Keratinocyte (primary cell): ENCODE results near the gene BMP7. TPM values are rescaled to one million over a fixed set of nuclear protein-coding genes. Genes with fewer than 3 reads are reported as not detected.

ENCODE experiments used
- DNase-seq: peaks from one replicate; pipeline ENCODE4 v3.0.0-alpha.2; 2011; ENCODE audit warnings: low read depth, missing footprints, low spot score
- FAIRE-seq: peaks from 2 replicates; lab custom pipeline; 2011; peaks lifted over from hg19 to GRCh38; lab: Jason Lieb, UNC
- H2AFZ ChIP-seq: 2 replicates; pipeline ENCODE4 v1.6.0; 2012; ENCODE audit warnings: low read length, control low read depth, inconsistent platforms; ENCODE audit not compliant: control insufficient read depth
- H3K27ac ChIP-seq: 2 replicates; pipeline ENCODE4 v1.5.1; 2011; ENCODE audit warnings: low read length; ENCODE audit not compliant: control insufficient read depth, insufficient read depth
- H3K27me3 ChIP-seq: 3 replicates; pipeline ENCODE4 v1.6.0; 2011; ENCODE audit warnings: low read length; ENCODE audit not compliant: control insufficient read depth, insufficient read depth; ENCODE audit errors: extremely low read depth
- H3K36me3 ChIP-seq, 2 experiments: 2 replicates in 1 of 2; 3 replicates in 1 of 2; pipeline ENCODE4 v1.5.1; 2011; ENCODE audit warnings: low read length in 2 of 2, mild to moderate bottlenecking in 1 of 2; ENCODE audit not compliant: control insufficient read depth in 2 of 2, insufficient read depth in 2 of 2; ENCODE audit errors: extremely low read depth in 1 of 2
- H3K4me1 ChIP-seq: 3 replicates; pipeline ENCODE4 v1.5.1; 2011; ENCODE audit warnings: low read length; ENCODE audit not compliant: control insufficient read depth, insufficient read depth; ENCODE audit errors: extremely low read depth
- H3K4me2 ChIP-seq: 3 replicates; pipeline ENCODE4 v1.6.0; 2011; ENCODE audit warnings: low read depth, low read length; ENCODE audit not compliant: control insufficient read depth, insufficient read depth; ENCODE audit errors: extremely low read depth
- H3K4me3 ChIP-seq, 3 experiments: fragments of 200-600 bp in 1 of 3; sonication (generic) in 1 of 3; 2 replicates in 2 of 3; 3 replicates in 1 of 3; pipeline ENCODE4 v1.5.1; 2011 to 2016; ENCODE audit warnings: low read length in 3 of 3, mild to moderate bottlenecking in 3 of 3, control low read depth in 2 of 3, inconsistent platforms in 1 of 3, low read depth in 1 of 3, mixed read lengths in 1 of 3, mixed run types in 1 of 3, moderate library complexity in 1 of 3; ENCODE audit not compliant: control insufficient read depth in 2 of 3, insufficient read depth in 2 of 3; ENCODE audit errors: extremely low read depth in 1 of 3
- H3K79me2 ChIP-seq: 2 replicates; pipeline ENCODE4 v1.6.0; 2012; ENCODE audit warnings: low read length; ENCODE audit not compliant: control insufficient read depth, insufficient read depth
- H3K9ac ChIP-seq: 3 replicates; pipeline ENCODE4 v1.6.0; 2011; ENCODE audit warnings: low read length; ENCODE audit not compliant: control insufficient read depth, insufficient read depth; ENCODE audit errors: extremely low read depth
- H3K9me1 ChIP-seq: 3 replicates; pipeline ENCODE4 v1.6.0; 2011; ENCODE audit warnings: low read length; ENCODE audit not compliant: control insufficient read depth, insufficient read depth; ENCODE audit errors: extremely low read depth
- H3K9me3 ChIP-seq: 2 replicates; pipeline ENCODE4 v1.5.1; 2012; ENCODE audit warnings: low read depth, low read length; ENCODE audit not compliant: control insufficient read depth
- H4K20me1 ChIP-seq: 3 replicates; pipeline ENCODE4 v1.6.0; 2011; ENCODE audit warnings: low read length; ENCODE audit not compliant: control insufficient read depth, insufficient read depth; ENCODE audit errors: extremely low read depth
- CTCF ChIP-seq, 3 experiments: IDR thresholded peaks in 1 of 3; conservative IDR thresholded peaks in 1 of 3; optimal IDR thresholded peaks in 1 of 3; 2 replicates in 2 of 3; 3 replicates in 1 of 3; pipeline versions ENCODE3 to v1.5.1; 2011; ENCODE audit warnings: low read length in 3 of 3, mild to moderate bottlenecking in 3 of 3, moderate library complexity in 2 of 3, control low read depth in 1 of 3, inconsistent platforms in 1 of 3; ENCODE audit not compliant: insufficient read depth in 2 of 3; ENCODE audit errors: extremely low read depth in 1 of 3
- EZH2 ChIP-seq: IDR thresholded peaks from one replicate; pipeline ENCODE4 v1.6.1; 2012; ENCODE audit warnings: inconsistent platforms, mild to moderate bottlenecking, low read length, moderate library complexity
- dilution Hi-C: fragments of 300-500 bp; cut with MboI; formaldehyde crosslinking; loops from one replicate; pipeline ENCODE4 v1.7.0; 2020; ENCODE audit warnings: low sequenced_read_pairs; ENCODE audit not compliant: extremely low pct_ligation_motif_present
- polyA plus RNA-seq, 5 experiments: library from polyadenylated mRNA; depleted of rRNA in 3 of 5; stranded (reverse) in 3 of 5; stranded (forward) in 1 of 5; unstranded in 1 of 5; fragments of >200 nt; gene quantifications; 1 replicate in 1 of 5; 2 replicates in 3 of 5; 3 replicates in 1 of 5; pipeline versions ENCODE4 v1.2.1 to v1.2.3, GENCODE V29; 2011 to 2012; ENCODE audit warnings: missing spikeins in 2 of 5, low read depth in 1 of 5, low replicate concordance in 1 of 5

Gene BMP7
- polyA plus RNA-seq, 1 donor (not counting 4 experiments of a cell fraction or from before 2014, with no cell fraction given), result 0.29 TPM

GRCh38 chr20:57216669-57217068 lies 49.8 kb downstream of the BMP7 start:
- dilution Hi-C loops, result no loop called here

GRCh38 chr20:57215826-57216471 lies 50.5 kb downstream of the BMP7 start:
- Histone ChIP-seq H4K20me1 (peaks cover 2% of the 10 kb centered on the region), H3K36me3 (no peaks in the 10 kb centered on the region), H3K4me2 (no peak overlapping the region), H3K9me1 (no peaks in the 10 kb centered on the region), H3K27ac (no peak overlapping the region), H3K79me2 (no peaks in the 10 kb centered on the region), H3K4me3 (no peak overlapping the region), H3K27me3 (peaks cover 61% of the 10 kb centered on the region), H2AFZ (no peak overlapping the region), H3K9ac (no peak overlapping the region), H3K9me3 (no peaks in the 10 kb centered on the region), H3K4me1 (peaks cover 12% of the 10 kb centered on the region)
- FAIRE-seq (no peak), DNase-seq (no peak)
- dilution Hi-C loops, result no loop called here
- no peak for TF ChIP-seq EZH2
- no peak for TF ChIP-seq CTCF (optimal IDR thresholded peaks at IDR 0.05 in 1 of 3, IDR thresholded peaks at IDR 0.05 in 1 of 3, conservative IDR thresholded peaks at IDR 0.05 in 1 of 3; ENCODE audit: extremely low read depth in 1 of 3, insufficient read depth in 2 of 3, low read length in 3 of 3)

More at GRCh38 chr20:57216669-57217068, 49.8 kb downstream of the BMP7 start:
- no peak for FAIRE-seq
- Histone ChIP-seq H3K27me3 (peaks cover 66% of the 10 kb centered on the region), H3K9me3 (no peaks in the 10 kb centered on the region), H4K20me1 (peaks cover 2% of the 10 kb centered on the region), H3K27ac (no peak overlapping the region), H3K36me3 (no peaks in the 10 kb centered on the region), H3K4me2 (no peak overlapping the region), H3K9me1 (no peaks in the 10 kb centered on the region), H3K4me1 (peaks cover 12% of the 10 kb centered on the region), H3K9ac (no peak overlapping the region), H3K79me2 (no peaks in the 10 kb centered on the region), H3K4me3 (no peak overlapping the region), H2AFZ (no peak overlapping the region)
- TF ChIP-seq EZH2 (no peak), CTCF (optimal IDR thresholded peaks at IDR 0.05 in 1 of 3, IDR thresholded peaks at IDR 0.05 in 1 of 3, conservative IDR thresholded peaks at IDR 0.05 in 1 of 3; ENCODE audit: extremely low read depth in 1 of 3, insufficient read depth in 2 of 3, low read length in 3 of 3) (no peak)
- DNase-seq, result no peak
